GM23248 (cell line): ENCODE measurements around the gene MAN1B1.

Experiments
- EZH2 ChIP-seq: fragments of 200-600 bp; sonication (generic); IDR thresholded peaks from 2 replicates; pipeline ENCODE4 v1.6.1; 2018; ENCODE audit warnings: antibody characterized with exemption, mild to moderate bottlenecking; ENCODE audit not compliant: insufficient read depth, poor library complexity, severe bottlenecking
- EZH2phosphoT487 ChIP-seq: fragments of 200-600 bp; sonication (generic); IDR thresholded peaks from 2 replicates; pipeline ENCODE4 v1.6.1; 2018; ENCODE audit warnings: antibody characterized with exemption, moderate library complexity, mild to moderate bottlenecking, low read depth; ENCODE audit not compliant: insufficient read depth

DNA sequence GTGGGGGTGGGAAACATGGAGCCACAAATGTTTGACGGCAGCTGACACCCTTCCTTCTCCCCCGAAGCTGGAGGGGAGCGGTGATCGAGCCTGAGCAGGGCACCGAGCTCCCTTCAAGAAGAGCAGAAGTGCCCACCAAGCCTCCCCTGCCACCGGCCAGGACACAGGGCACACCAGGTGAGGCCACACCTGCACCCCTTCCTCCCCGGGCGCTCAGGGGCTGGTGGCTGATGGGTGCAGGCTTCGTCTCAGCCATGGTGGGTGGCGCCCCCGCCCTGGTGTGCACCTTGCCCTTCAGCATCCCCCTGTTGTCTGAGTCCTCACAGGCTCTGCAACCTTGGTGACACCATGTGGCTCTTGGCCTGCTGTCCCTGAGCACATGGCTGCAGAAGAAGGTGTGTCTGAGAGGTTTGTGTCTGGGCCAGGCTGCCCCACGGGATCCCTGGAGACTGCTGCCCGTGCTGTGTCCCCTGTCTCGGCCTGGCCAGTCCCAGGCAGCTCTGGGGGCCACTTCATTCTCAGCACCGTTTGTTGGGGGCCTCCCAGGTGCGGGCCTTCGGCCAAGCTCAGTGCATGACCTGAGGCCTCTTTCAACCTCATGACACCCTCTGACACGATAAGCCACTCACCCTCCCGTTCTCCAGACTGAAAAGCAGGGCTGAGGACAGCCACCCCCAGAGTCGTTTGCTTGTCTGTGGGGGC is 11.1 kb downstream of the MAN1B1 start:
- TF ChIP-seq EZH2, result no peak
- no peak for TF ChIP-seq EZH2phosphoT487
